ENCODE measurements around the gene ITPK1. TPM values are rescaled to one million over a fixed set of nuclear protein-coding genes. Genes with fewer than 3 reads are reported as not detected.
A peak's percentile ranks its signal among the peaks of the same experiment; 100 is the strongest.

ITPK1 gene
- total and polyA plus RNA-seq, 2 experiments from 2014 or later: 33.0 to 42.9 TPM

- TF ChIP-seq, protein P1, sequence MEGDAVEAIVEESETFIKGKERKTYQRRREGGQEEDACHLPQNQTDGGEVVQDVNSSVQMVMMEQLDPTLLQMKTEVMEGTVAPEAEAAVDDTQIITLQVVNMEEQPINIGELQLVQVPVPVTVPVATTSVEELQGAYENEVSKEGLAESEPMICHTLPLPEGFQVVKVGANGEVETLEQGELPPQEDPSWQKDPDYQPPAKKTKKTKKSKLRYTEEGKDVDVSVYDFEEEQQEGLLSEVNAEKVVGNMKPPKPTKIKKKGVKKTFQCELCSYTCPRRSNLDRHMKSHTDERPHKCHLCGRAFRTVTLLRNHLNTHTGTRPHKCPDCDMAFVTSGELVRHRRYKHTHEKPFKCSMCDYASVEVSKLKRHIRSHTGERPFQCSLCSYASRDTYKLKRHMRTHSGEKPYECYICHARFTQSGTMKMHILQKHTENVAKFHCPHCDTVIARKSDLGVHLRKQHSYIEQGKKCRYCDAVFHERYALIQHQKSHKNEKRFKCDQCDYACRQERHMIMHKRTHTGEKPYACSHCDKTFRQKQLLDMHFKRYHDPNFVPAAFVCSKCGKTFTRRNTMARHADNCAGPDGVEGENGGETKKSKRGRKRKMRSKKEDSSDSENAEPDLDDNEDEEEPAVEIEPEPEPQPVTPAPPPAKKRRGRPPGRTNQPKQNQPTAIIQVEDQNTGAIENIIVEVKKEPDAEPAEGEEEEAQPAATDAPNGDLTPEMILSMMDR (IDR thresholded peaks at IDR 0.05; ENCODE audit: low read depth, low read length): no peak
- DNase-seq (ENCODE audit: low read depth in 1 of 2, low spot score in 1 of 2): no peak
- H3K27ac ChIP-seq: no peak overlapping the region
- peaks cover 62% of the 10 kb centered on the region for H3K4me1 ChIP-seq (ENCODE audit: low read depth)
- no peaks in the 10 kb centered on the region for H3K9me3 ChIP-seq (ENCODE audit: low read depth)
- no peak overlapping the region for H3K4me3 ChIP-seq
- no peaks in the 10 kb centered on the region for H3K36me3 ChIP-seq
- H3K27me3 ChIP-seq: no peaks in the 10 kb centered on the region
Observed at GRCh38 chr14:93041830-93042229, 73.9 kb downstream of the ITPK1 start.

- no peaks in the 10 kb centered on the region for H3K9me3 ChIP-seq (ENCODE audit: low read depth)
- H3K36me3 ChIP-seq: no peaks in the 10 kb centered on the region
- H3K27me3 ChIP-seq: no peaks in the 10 kb centered on the region
- TF ChIP-seq, protein P1 (IDR thresholded peaks at IDR 0.05; ENCODE audit: low read depth, low read length): no peak
- peaks cover 62% of the 10 kb centered on the region for H3K4me1 ChIP-seq (ENCODE audit: low read depth)
- DNase-seq (ENCODE audit: low read depth in 1 of 2, low spot score in 1 of 2): no peak
- no peak overlapping the region for H3K4me3 ChIP-seq
- H3K27ac ChIP-seq: no peak overlapping the region
Observed at GRCh38 chr14:93040982-93041381, 74.7 kb downstream of the ITPK1 start.

DNA sequence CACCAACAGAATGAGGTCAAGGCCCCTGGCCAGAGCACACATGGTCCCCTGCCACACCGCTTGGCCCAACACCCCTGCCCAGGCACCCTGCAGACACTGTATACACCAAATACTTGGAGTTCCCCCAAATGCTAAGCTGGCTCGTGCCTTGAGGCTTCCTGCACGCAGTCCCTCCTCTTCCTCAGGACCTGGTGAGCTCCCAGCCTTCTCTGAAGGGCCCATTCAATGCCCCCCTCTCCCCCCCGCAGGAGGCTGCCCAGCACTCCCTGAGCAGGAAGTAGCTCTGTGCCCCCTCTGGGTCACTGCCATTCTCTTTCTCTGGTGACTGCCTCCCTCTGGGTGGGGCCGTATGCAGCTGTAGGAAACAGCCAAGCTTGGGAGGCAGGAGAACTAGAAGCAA lies 75.3 kb downstream of the ITPK1 start:
- TF ChIP-seq, protein P1 (IDR thresholded peaks at IDR 0.05; ENCODE audit: low read depth, low read length): no peak
- Histone ChIP-seq H3K27me3 (no peaks in the 10 kb centered on the region), H3K27ac (peak overlapping the region; percentile 82), H3K4me1 (ENCODE audit: low read depth) (peaks cover 62% of the 10 kb centered on the region), H3K4me3 (no peak overlapping the region), H3K9me3 (ENCODE audit: low read depth) (no peaks in the 10 kb centered on the region), H3K36me3 (no peaks in the 10 kb centered on the region)
- no peak for DNase-seq (ENCODE audit: low read depth in 1 of 2, low spot score in 1 of 2)

DNA sequence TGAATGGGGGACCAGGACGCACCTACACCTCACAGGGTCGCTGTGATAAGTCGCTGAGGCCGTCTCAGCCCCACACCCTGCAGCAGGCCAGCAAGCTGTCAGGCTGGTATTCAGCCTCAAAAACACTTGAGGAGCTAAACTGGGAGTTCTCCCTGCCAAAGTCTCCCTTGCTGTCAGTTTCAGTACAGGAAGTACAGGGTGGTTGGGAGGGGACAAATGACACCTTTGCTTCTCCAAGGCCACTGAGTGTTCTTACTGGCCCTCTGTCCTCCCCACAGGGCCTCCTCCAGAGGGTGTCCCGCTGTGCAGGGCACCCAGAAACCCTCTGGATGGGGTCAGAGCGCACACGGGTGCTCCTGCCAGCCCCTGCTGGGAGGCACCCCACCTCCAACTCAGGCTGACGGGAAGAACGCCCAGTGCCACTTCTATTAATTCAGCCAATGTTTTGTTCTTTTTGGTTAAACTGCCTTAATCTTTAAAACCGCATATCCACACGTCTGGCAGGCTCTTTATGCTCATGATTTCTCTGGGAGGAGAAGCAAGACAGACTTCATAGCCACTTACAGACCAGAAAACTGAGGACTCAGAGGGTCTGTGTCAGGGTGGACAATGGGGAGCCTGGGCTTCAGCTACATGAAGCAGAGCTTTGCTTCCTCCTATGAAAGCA lies 75.9 kb downstream of the ITPK1 start:
- Histone ChIP-seq H3K27me3 (no peaks in the 10 kb centered on the region), H3K4me1 (ENCODE audit: low read depth) (peaks cover 59% of the 10 kb centered on the region), H3K27ac (peak overlapping the region; percentile 82), H3K4me3 (no peak overlapping the region), H3K9me3 (ENCODE audit: low read depth) (no peaks in the 10 kb centered on the region), H3K36me3 (no peaks in the 10 kb centered on the region)
- peak in 1 of 2 donors; percentile 84 for DNase-seq (ENCODE audit: low read depth in 1 of 2, low spot score in 1 of 2)
- TF ChIP-seq, protein P1 (IDR thresholded peaks at IDR 0.05; ENCODE audit: low read depth, low read length): no peak

- no peak overlapping the region for H3K4me3 ChIP-seq
- TF ChIP-seq, protein P1 (IDR thresholded peaks at IDR 0.05; ENCODE audit: low read depth, low read length): no peak
- no peak for DNase-seq (ENCODE audit: low read depth in 1 of 2, low spot score in 1 of 2)
- peak overlapping the region; percentile 83 for H3K27ac ChIP-seq
- H3K27me3 ChIP-seq: no peaks in the 10 kb centered on the region
- no peaks in the 10 kb centered on the region for H3K36me3 ChIP-seq
- H3K4me1 ChIP-seq (ENCODE audit: low read depth): peaks cover 58% of the 10 kb centered on the region
- no peaks in the 10 kb centered on the region for H3K9me3 ChIP-seq (ENCODE audit: low read depth)
Observed at GRCh38 chr14:93037351-93037750, 78.4 kb downstream of the ITPK1 start.
